ENCODE data around the gene APOB. TPM values are rescaled to one million over a fixed set of nuclear protein-coding genes. Genes with fewer than 3 reads are reported as not detected.

The APOB gene
- total and polyA plus RNA-seq, 2 of the 13 experiments (the other 11 are each of a cell fraction or from before 2014, with no cell fraction given) = 1,569 to 2,515 TPM

DNA sequence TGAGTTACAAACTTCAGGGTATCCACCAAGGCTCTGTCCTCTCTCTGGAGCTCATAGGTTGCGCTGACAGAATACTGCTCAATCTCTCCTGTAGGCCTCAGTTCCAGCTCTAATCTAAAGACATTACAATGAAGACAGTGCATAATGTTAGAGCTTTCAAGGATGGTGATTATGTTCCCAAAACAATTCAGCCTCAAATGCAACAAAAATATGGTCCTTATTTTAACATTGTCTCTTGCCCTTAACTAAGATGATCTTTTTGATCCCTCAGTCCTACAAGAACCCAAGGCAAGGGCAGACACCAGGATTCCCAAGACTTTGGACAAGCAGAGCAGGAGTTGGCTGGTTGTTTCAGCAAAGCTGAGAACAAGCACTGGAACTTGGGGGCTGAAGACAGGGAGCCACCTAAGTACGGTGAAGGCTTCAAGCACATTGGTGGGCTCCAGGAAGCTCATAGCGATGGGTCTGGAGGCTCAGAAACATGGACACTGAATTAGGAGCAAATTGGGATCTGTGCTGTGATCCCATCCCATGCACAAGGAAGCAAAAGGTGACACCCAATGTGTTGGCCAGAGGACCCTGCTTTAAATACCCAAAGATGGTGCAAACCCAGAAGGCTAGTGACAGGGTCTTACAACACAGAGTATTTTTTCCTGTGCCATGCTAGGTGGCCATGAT lies 24.7 kb downstream of the APOB start (continued):
- TF ChIP-seq, protein P1, sequence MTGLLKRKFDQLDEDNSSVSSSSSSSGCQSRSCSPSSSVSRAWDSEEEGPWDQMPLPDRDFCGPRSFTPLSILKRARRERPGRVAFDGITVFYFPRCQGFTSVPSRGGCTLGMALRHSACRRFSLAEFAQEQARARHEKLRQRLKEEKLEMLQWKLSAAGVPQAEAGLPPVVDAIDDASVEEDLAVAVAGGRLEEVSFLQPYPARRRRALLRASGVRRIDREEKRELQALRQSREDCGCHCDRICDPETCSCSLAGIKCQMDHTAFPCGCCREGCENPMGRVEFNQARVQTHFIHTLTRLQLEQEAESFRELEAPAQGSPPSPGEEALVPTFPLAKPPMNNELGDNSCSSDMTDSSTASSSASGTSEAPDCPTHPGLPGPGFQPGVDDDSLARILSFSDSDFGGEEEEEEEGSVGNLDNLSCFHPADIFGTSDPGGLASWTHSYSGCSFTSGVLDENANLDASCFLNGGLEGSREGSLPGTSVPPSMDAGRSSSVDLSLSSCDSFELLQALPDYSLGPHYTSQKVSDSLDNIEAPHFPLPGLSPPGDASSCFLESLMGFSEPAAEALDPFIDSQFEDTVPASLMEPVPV (CRISPR knock-in tag; IDR thresholded peaks at IDR 0.05) = 0 out of 2 replicates have a peak, but pooled peaks have one; percentile 18
- TF ChIP-seq ZNF841 (CRISPR knock-in tag; IDR thresholded peaks at IDR 0.05; ENCODE audit: borderline replicate concordance) (no peak), DNMT1 (CRISPR knock-in tag; IDR thresholded peaks at IDR 0.05) (no peak), ZNF260 (CRISPR knock-in tag; IDR thresholded peaks at IDR 0.05; ENCODE audit: borderline replicate concordance, low read depth) (no peak), PLRG1 (conservative IDR thresholded peaks at IDR 0.05) (no peak), MEIS2 (CRISPR knock-in tag; IDR thresholded peaks at IDR 0.05) (0 out of 2 replicates have a peak, but pooled peaks have one; percentile 15), ZNF121 (CRISPR knock-in tag; IDR thresholded peaks at IDR 0.05) (no peak), ZNF883 (CRISPR knock-in tag; IDR thresholded peaks at IDR 0.05; ENCODE audit: not compliant biosample characterization) (no peak), ZNF776 (CRISPR knock-in tag; IDR thresholded peaks at IDR 0.05) (no peak), ZNF678 (CRISPR knock-in tag; IDR thresholded peaks at IDR 0.05) (no peak), FOXK1 (CRISPR knock-in tag; IDR thresholded peaks at IDR 0.05; ENCODE audit: borderline replicate concordance, low read depth) (no peak), ISX (CRISPR knock-in tag; conservative IDR thresholded peaks at IDR 0.05) (no peak), TOPORS (CRISPR knock-in tag; IDR thresholded peaks at IDR 0.05) (no peak), ZC3H13 (CRISPR knock-in tag; IDR thresholded peaks at IDR 0.05) (peak; percentile 63), HHEX (CRISPR knock-in tag; IDR thresholded peaks at IDR 0.05) (no peak), MAF1 (CRISPR knock-in tag; IDR thresholded peaks at IDR 0.05; ENCODE audit: borderline replicate concordance) (0 out of 2 replicates have a peak, but pooled peaks have one; percentile 59), ZNF337 (CRISPR knock-in tag; IDR thresholded peaks at IDR 0.05; ENCODE audit: borderline replicate concordance, low read depth) (no peak), RFXAP (CRISPR knock-in tag; IDR thresholded peaks at IDR 0.05; ENCODE audit: borderline replicate concordance) (peak; percentile 46; the same call in 1 of the 2 replicates), FLYWCH1 (CRISPR knock-in tag; IDR thresholded peaks at IDR 0.05) (0 out of 2 replicates have a peak, but pooled peaks have one; percentile 39)
- TF ChIP-seq, protein P2, sequence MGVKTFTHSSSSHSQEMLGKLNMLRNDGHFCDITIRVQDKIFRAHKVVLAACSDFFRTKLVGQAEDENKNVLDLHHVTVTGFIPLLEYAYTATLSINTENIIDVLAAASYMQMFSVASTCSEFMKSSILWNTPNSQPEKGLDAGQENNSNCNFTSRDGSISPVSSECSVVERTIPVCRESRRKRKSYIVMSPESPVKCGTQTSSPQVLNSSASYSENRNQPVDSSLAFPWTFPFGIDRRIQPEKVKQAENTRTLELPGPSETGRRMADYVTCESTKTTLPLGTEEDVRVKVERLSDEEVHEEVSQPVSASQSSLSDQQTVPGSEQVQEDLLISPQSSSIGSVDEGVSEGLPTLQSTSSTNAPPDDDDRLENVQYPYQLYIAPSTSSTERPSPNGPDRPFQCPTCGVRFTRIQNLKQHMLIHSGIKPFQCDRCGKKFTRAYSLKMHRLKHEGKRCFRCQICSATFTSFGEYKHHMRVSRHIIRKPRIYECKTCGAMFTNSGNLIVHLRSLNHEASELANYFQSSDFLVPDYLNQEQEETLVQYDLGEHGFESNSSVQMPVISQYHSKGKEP (CRISPR knock-in tag; IDR thresholded peaks at IDR 0.05) = no peak
- TF ChIP-seq, protein P3, sequence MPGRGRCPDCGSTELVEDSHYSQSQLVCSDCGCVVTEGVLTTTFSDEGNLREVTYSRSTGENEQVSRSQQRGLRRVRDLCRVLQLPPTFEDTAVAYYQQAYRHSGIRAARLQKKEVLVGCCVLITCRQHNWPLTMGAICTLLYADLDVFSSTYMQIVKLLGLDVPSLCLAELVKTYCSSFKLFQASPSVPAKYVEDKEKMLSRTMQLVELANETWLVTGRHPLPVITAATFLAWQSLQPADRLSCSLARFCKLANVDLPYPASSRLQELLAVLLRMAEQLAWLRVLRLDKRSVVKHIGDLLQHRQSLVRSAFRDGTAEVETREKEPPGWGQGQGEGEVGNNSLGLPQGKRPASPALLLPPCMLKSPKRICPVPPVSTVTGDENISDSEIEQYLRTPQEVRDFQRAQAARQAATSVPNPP (CRISPR knock-in tag; IDR thresholded peaks at IDR 0.05) = peak; percentile 20; the same call in 1 of the 2 replicates
- TF ChIP-seq, protein P4, sequence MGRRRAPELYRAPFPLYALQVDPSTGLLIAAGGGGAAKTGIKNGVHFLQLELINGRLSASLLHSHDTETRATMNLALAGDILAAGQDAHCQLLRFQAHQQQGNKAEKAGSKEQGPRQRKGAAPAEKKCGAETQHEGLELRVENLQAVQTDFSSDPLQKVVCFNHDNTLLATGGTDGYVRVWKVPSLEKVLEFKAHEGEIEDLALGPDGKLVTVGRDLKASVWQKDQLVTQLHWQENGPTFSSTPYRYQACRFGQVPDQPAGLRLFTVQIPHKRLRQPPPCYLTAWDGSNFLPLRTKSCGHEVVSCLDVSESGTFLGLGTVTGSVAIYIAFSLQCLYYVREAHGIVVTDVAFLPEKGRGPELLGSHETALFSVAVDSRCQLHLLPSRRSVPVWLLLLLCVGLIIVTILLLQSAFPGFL (CRISPR knock-in tag; IDR thresholded peaks at IDR 0.05) = no peak
- TF ChIP-seq, protein P5, sequence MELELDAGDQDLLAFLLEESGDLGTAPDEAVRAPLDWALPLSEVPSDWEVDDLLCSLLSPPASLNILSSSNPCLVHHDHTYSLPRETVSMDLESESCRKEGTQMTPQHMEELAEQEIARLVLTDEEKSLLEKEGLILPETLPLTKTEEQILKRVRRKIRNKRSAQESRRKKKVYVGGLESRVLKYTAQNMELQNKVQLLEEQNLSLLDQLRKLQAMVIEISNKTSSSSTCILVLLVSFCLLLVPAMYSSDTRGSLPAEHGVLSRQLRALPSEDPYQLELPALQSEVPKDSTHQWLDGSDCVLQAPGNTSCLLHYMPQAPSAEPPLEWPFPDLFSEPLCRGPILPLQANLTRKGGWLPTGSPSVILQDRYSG (CRISPR knock-in tag; IDR thresholded peaks at IDR 0.05) = no peak

All from HepG2 (cell line).